HEK293 (cell line): Measurements from ENCODE around the gene SYTL1.

Experiments used
- ZBTB1 ChIP-seq: fragments of 450-650 bp; formaldehyde crosslinking; IDR thresholded peaks from 2 replicates; pipeline ENCODE4 v1.5.1; 2016; ENCODE audit warnings: missing biosample characterization, missing genetic modification characterization
- ZNF624 ChIP-seq: fragments of 450-650 bp; formaldehyde crosslinking; IDR thresholded peaks from 2 replicates; pipeline ENCODE4 v1.5.1; 2017; ENCODE audit warnings: missing biosample characterization, missing genetic modification characterization
- ZNF629 ChIP-seq: fragments of 450-650 bp; formaldehyde crosslinking; IDR thresholded peaks from 2 replicates; pipeline ENCODE4 v1.5.1; 2017; ENCODE audit warnings: missing biosample characterization, missing genetic modification characterization
- TF ChIP-seq, protein P1 (sequence below): fragments of 450-650 bp; formaldehyde crosslinking; IDR thresholded peaks from 2 replicates; pipeline ENCODE4 v1.5.1; 2016; ENCODE audit warnings: missing biosample characterization, missing genetic modification characterization

DNA sequence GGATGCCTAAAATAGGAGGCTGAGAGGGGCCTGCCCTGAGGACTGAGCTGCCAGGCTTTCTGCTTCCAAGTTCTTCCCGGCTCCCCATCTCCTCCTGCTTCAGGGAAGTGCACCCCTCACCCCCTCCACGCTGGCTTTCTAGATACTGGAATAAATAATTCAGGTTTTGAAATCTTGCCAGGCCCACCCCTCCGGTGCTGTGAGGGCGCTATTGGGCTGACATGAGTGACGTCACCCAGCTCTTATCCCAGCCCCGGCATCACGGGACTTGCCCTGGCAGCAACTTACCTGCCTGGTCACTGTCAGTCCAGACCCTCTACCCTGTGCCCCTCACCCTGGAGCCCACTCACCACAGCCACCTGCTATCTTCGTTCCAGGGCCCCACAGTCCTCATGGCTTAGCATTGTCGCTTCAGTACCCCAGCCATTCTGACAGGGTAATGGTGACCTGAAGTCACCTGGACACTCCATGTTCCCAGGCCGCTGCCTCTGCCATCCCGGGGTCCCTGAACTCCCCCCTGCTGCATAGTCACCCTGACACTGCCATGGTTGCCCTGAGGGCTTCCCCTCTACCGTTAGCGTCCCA, 49.8 kb downstream of the SYTL1 start:
- TF ChIP-seq ZBTB1 (tag by site-specific recombination): no peak
- no peak for TF ChIP-seq ZNF629 (tag by site-specific recombination)
- TF ChIP-seq, protein P1, sequence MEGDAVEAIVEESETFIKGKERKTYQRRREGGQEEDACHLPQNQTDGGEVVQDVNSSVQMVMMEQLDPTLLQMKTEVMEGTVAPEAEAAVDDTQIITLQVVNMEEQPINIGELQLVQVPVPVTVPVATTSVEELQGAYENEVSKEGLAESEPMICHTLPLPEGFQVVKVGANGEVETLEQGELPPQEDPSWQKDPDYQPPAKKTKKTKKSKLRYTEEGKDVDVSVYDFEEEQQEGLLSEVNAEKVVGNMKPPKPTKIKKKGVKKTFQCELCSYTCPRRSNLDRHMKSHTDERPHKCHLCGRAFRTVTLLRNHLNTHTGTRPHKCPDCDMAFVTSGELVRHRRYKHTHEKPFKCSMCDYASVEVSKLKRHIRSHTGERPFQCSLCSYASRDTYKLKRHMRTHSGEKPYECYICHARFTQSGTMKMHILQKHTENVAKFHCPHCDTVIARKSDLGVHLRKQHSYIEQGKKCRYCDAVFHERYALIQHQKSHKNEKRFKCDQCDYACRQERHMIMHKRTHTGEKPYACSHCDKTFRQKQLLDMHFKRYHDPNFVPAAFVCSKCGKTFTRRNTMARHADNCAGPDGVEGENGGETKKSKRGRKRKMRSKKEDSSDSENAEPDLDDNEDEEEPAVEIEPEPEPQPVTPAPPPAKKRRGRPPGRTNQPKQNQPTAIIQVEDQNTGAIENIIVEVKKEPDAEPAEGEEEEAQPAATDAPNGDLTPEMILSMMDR (tag by site-specific recombination): no peak
- no peak for TF ChIP-seq ZNF624 (tag by site-specific recombination)
